Measurements from ENCODE around the gene OR51S1.
"Not testable (repeated sequence)": the region's sequence is repeated elsewhere in the genome, so short reads cannot be mapped to it uniquely, and the experiment has no call there.

OR51S1 gene

GRCh38 chr11:4804280-4804679 is 44.7 kb downstream of the OR51S1 start, which contains the start of gene OR52R1:
TSS of gene OR52R1 (minus strand) at chr11:4804380. CDS start at chr11:4804380, 0 bp downstream.
- DNase-seq, result no peak

- DNase-seq, result not testable (repeated sequence)
Measured at GRCh38 chr11:4801316-4801715, 47.7 kb downstream of the OR51S1 start.

DNA sequence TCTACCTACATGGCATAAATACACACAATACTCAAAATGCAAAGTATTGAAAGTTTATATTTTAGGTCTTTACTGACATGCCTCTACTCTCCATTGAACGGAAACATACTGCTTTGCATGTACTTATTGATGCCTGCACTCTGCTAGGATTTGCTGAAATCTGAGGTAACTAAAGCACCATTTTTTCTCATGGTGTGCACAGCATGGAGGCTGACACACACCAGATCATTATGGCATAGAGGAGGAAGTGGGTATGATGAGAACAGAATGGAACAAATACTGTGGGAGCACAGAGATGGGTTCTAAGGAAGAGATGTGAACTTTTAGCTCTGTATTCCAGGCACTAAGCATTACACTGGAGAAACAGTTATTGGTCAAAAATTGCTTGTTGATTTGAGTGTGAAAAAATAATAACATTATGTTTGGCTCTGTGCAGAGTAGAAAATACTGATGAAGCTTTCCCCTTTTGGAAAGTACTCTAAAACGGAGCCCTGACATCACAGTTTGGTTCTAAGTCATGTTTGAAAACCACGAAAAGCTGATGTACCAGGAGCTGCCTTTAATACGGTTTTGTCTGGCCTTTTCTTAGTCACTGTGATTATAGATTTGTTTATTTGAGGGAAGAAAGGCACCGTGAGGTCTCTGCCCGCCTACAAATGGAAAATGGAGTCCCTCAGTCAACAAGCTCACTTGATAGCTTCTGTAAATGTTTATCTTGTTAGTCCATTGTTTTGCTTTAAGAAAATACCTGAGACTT is 50.4 kb downstream of the OR51S1 start:
- no peak for DNase-seq

Data from DMS79 treated with DMSO at 0.1 percent for 48 hours (cell line).